Immature natural killer cell (primary cell): ENCODE data around the gene ERF. TPM values are rescaled to one million over a fixed set of nuclear protein-coding genes. Genes with fewer than 3 reads are reported as not detected.
"Not testable (repeated sequence)": the region's sequence is repeated elsewhere in the genome, so short reads cannot be mapped to it uniquely, and the experiment has no call there.

Source experiments
- DNase-seq, 3 donors: peaks; one replicate each; pipeline ENCODE4 v3.0.0; 2022; ENCODE audit warnings: mixed read lengths in 1 of 3
- H3K27ac Mint-ChIP-seq, 6 donors: one replicate each; pipeline ENCODE4 v1.8.0; 2020; ENCODE audit warnings: mixed read lengths in 6 of 6, mild to moderate bottlenecking in 5 of 6, inconsistent platforms in 4 of 6, moderate library complexity in 3 of 6
- H3K27me3 Mint-ChIP-seq, 3 donors: one replicate each; pipeline ENCODE4 v1.8.0; 2020 to 2021; ENCODE audit warnings: low read depth in 3 of 3, mild to moderate bottlenecking in 3 of 3, mixed read lengths in 3 of 3, moderate library complexity in 3 of 3, inconsistent platforms in 1 of 3
- H3K36me3 Mint-ChIP-seq, 3 donors: one replicate each; pipeline ENCODE4 v1.8.0; 2020; ENCODE audit warnings: mixed read lengths in 3 of 3, inconsistent platforms in 2 of 3, mild to moderate bottlenecking in 2 of 3
- H3K4me1 Mint-ChIP-seq, 2 donors: one replicate each; pipeline ENCODE4 v1.8.0; 2020; ENCODE audit warnings: inconsistent platforms in 2 of 2, mild to moderate bottlenecking in 2 of 2, mixed read lengths in 2 of 2, moderate library complexity in 1 of 2
- H3K4me3 Mint-ChIP-seq, 5 donors: one replicate each; pipeline ENCODE4 v1.8.0; 2020; ENCODE audit warnings: mild to moderate bottlenecking in 5 of 5, mixed read lengths in 5 of 5, inconsistent platforms in 3 of 5, moderate library complexity in 3 of 5
- H3K9me3 Mint-ChIP-seq, 6 donors: one replicate each; pipeline ENCODE4 v1.8.0; 2020; ENCODE audit warnings: mild to moderate bottlenecking in 6 of 6, mixed read lengths in 6 of 6, inconsistent platforms in 4 of 6, moderate library complexity in 3 of 6
- polyA plus RNA-seq, 3 donors: library from polyadenylated mRNA; unstranded; fragments of 300-500 nt; fragmentation: Illumina TruSeq; gene quantifications; one replicate each; pipeline ENCODE4 v1.2.3, GENCODE V29; 2021

ERF gene
- polyA plus RNA-seq, 3 donors from 2014 or later = 0.24 to 3.4 (median 2.3) TPM

GRCh38 chr19:42268142-42268703, 13.3 kb upstream of the ERF start:
- peak; percentile 100 for DNase-seq
- Mint-ChIP-seq H3K4me3 (no peak overlapping the region), H3K27me3 (peaks cover 3 to 12% (median 5%) of the 10 kb centered on the region in 3 donors), H3K36me3 (no peaks in the 10 kb centered on the region), H3K4me1 (peaks cover 0 to 22% of the 10 kb centered on the region in 2 donors), H3K27ac (no peak overlapping the region), H3K9me3 (no peaks in the 10 kb centered on the region)

- Mint-ChIP-seq H3K27ac (no peak overlapping the region), H3K27me3 (peaks cover 3 to 12% (median 5%) of the 10 kb centered on the region in 3 donors), H3K4me1 (peaks cover 0 to 22% of the 10 kb centered on the region in 2 donors), H3K9me3 (no peaks in the 10 kb centered on the region), H3K4me3 (no peak overlapping the region), H3K36me3 (no peaks in the 10 kb centered on the region)
- no peak for DNase-seq
Measured at GRCh38 chr19:42267644-42268141, 12.8 kb upstream of the ERF start.

GRCh38 chr19:42266928-42267603, 12.1 kb upstream of the ERF start:
- not testable (repeated sequence) for H3K4me3 Mint-ChIP-seq, DNase-seq, H3K36me3 Mint-ChIP-seq, H3K9me3 Mint-ChIP-seq, H3K27ac Mint-ChIP-seq
- peaks cover 0 to 22% of the 10 kb centered on the region in 2 donors for H3K4me1 Mint-ChIP-seq
- H3K27me3 Mint-ChIP-seq = peaks cover 3 to 12% (median 5%) of the 10 kb centered on the region in 3 donors

- H3K4me3 Mint-ChIP-seq, H3K27ac Mint-ChIP-seq, H3K36me3 Mint-ChIP-seq, H3K27me3 Mint-ChIP-seq, DNase-seq, H3K9me3 Mint-ChIP-seq: not testable (repeated sequence)
- H3K4me1 Mint-ChIP-seq = peaks cover 0 to 16% of the 10 kb centered on the region in 2 donors
Measured at GRCh38 chr19:42266105-42266504, 11.2 kb upstream of the ERF start.

- no peak overlapping the region for H3K4me3 Mint-ChIP-seq
- H3K27me3 Mint-ChIP-seq = peaks cover 0 to 1% (median 1%) of the 10 kb centered on the region in 3 donors
- no peaks in the 10 kb centered on the region for H3K36me3 Mint-ChIP-seq
- no peak for DNase-seq
- H3K27ac Mint-ChIP-seq = no peak overlapping the region
- no peaks in the 10 kb centered on the region for H3K9me3 Mint-ChIP-seq
- peaks cover 0 to under 1% of the 10 kb centered on the region in 2 donors for H3K4me1 Mint-ChIP-seq
Measured at GRCh38 chr19:42261763-42262162, 6.8 kb upstream of the ERF start.

GRCh38 chr19:42257842-42258241, 2.9 kb upstream of the ERF start:
- not testable (repeated sequence) for H3K36me3 Mint-ChIP-seq, DNase-seq, H3K9me3 Mint-ChIP-seq, H3K27ac Mint-ChIP-seq, H3K27me3 Mint-ChIP-seq
- peaks cover 7 to 16% of the 10 kb centered on the region in 2 donors for H3K4me1 Mint-ChIP-seq
- H3K4me3 Mint-ChIP-seq = peak overlapping the region in 1 of 5 donors; percentile 30

GRCh38 chr19:42255766-42256745, 1.1 kb upstream of the ERF start:
- no peak for DNase-seq
- H3K36me3 Mint-ChIP-seq = no peaks in the 10 kb centered on the region
- no peaks in the 10 kb centered on the region for H3K9me3 Mint-ChIP-seq
- H3K27ac Mint-ChIP-seq = peak overlapping the region in 5 of 6 donors; percentile 10 to 79 (median 74)
- peak overlapping the region; percentile 61 to 80 (median 67) for H3K4me3 Mint-ChIP-seq
- H3K27me3 Mint-ChIP-seq = peaks cover 6 to 14% (median 8%) of the 10 kb centered on the region in 3 donors
- peaks cover 20 to 28% of the 10 kb centered on the region in 2 donors for H3K4me1 Mint-ChIP-seq

- H3K4me3 Mint-ChIP-seq = peak overlapping the region; percentile 69 to 80 (median 72)
- DNase-seq = peak; percentile 69 to 74 (median 71)
- peaks cover 8 to 14% (median 8%) of the 10 kb centered on the region in 3 donors for H3K27me3 Mint-ChIP-seq
- peak overlapping the region; percentile 10 to 88 (median 57) for H3K27ac Mint-ChIP-seq
- H3K9me3 Mint-ChIP-seq = no peaks in the 10 kb centered on the region
- no peaks in the 10 kb centered on the region for H3K36me3 Mint-ChIP-seq
- H3K4me1 Mint-ChIP-seq = peaks cover 24 to 28% of the 10 kb centered on the region in 2 donors
Measured at GRCh38 chr19:42254089-42254849, 659 bp downstream of the ERF start.

GRCh38 chr19:42253245-42254088, 1.5 kb downstream of the ERF start:
- Mint-ChIP-seq H3K4me3 (peak overlapping the region; percentile 83 to 92 (median 87)), H3K36me3 (no peaks in the 10 kb centered on the region), H3K9me3 (no peaks in the 10 kb centered on the region), H3K4me1 (peaks cover 24 to 28% of the 10 kb centered on the region in 2 donors), H3K27ac (peak overlapping the region; percentile 79 to 96 (median 88)), H3K27me3 (peaks cover 8 to 14% (median 8%) of the 10 kb centered on the region in 3 donors)
- DNase-seq = peak; percentile 54 to 59 (median 58)

- Mint-ChIP-seq H3K4me1 (peaks cover 24 to 28% of the 10 kb centered on the region in 2 donors), H3K27me3 (peaks cover 8 to 14% (median 8%) of the 10 kb centered on the region in 3 donors), H3K36me3 (no peaks in the 10 kb centered on the region), H3K4me3 (peak overlapping the region; percentile 83 to 92 (median 87)), H3K9me3 (no peaks in the 10 kb centered on the region), H3K27ac (peak overlapping the region; percentile 79 to 96 (median 88))
- DNase-seq = no peak
Measured at GRCh38 chr19:42252365-42253244, 2.3 kb downstream of the ERF start.

- Mint-ChIP-seq H3K36me3 (no peaks in the 10 kb centered on the region), H3K27ac (peak overlapping the region; percentile 50 to 86 (median 78)), H3K4me1 (peaks cover 27% of the 10 kb centered on the region in 2 donors), H3K4me3 (peak overlapping the region; percentile 27 to 92 (median 61)), H3K27me3 (peaks cover 8 to 13% (median 8%) of the 10 kb centered on the region in 3 donors), H3K9me3 (no peaks in the 10 kb centered on the region)
- no peak for DNase-seq
Measured at GRCh38 chr19:42251572-42252358, 3.2 kb downstream of the ERF start.
